AG09319 (cell line): ENCODE measurements around the gene NENF.

Source experiments
- DNase-seq: peaks from one replicate; pipeline ENCODE4 v3.0.0-alpha.2; 2010; ENCODE audit warnings: low read depth; ENCODE audit errors: extremely low read depth
- CTCF ChIP-seq: IDR thresholded peaks from 2 replicates; pipeline ENCODE4 v1.5.1; 2011; ENCODE audit warnings: low read depth, mild to moderate bottlenecking, inconsistent platforms, low read length, moderate library complexity

NENF gene

GRCh38 chr1:212432272-212432660 is 454 bp upstream of the NENF start:
- no peak for TF ChIP-seq CTCF
- no peak for DNase-seq

- no peak for DNase-seq
- TF ChIP-seq CTCF: no peak
Measured at GRCh38 chr1:212433577-212434462, 1.1 kb downstream of the NENF start.

- TF ChIP-seq CTCF: no peak
Measured at GRCh38 chr1:212434992-212435391, 2.3 kb downstream of the NENF start.

GRCh38 chr1:212437179-212437798 is 4.6 kb downstream of the NENF start:
- DNase-seq: no peak
- no peak for TF ChIP-seq CTCF

More at GRCh38 chr1:212434992-212435391, 2.3 kb downstream of the NENF start:
- no peak for DNase-seq

- TF ChIP-seq CTCF: no peak
- DNase-seq: no peak
Measured at GRCh38 chr1:212438831-212439237, 6.1 kb downstream of the NENF start.

- TF ChIP-seq CTCF: no peak
- no peak for DNase-seq
Measured at GRCh38 chr1:212440419-212440818, 7.7 kb downstream of the NENF start.

GRCh38 chr1:212442408-212442807 is 9.7 kb downstream of the NENF start:
- no peak for DNase-seq
- no peak for TF ChIP-seq CTCF
